ENCODE results near the gene ZNF773.
"Not testable (repeated sequence)": the region's sequence is repeated elsewhere in the genome, so short reads cannot be mapped to it uniquely, and the experiment has no call there.

Gene ZNF773
- total RNA-seq, result 4.3 to 13.2 (median 4.8) reads per million in 3 donors

DNA sequence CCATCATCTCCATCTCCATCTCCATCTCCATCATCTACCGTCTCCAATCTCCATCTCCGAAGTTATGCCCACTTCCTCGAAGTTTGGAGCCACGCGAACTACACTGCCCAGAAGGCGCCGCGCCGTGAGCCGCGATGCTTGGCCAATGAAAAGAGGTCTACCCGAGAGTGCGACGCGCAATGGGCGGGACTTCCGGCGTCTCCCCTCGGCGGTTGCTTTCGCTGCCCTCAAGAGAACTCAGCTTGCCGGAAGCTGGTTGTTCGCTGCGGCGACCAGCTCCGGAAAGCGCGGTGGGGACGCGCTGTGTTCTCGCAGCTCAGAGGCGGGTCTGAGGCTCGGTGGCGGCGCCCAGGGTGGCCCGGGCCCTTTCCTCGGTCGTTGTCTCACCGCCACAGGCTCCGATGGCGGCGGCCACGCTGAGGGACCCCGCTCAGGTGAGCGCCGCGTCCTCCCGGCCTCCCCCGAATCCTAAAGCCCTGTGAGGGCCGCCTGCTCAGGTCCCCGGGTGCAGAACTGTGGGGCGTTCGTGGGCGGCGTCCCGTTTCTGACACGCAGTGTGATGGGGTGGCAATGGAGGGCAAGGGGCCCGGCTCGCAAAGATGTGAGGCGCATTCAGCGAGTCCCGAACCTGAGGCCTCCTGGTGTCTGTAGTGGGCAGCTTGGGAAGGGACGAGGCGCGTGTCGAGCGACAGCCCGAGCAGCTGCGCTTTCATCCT is at the start of gene ZNF773:
Gene ZNF773 (plus strand): TSS at position 259 of the 716 bp plus-strand sequence. CDS start 143 bp downstream, at position 402.
- H3K9me3 ChIP-seq (ENCODE audit: control insufficient read depth, low read length); H3K4me1 ChIP-seq (ENCODE audit: control insufficient read depth, insufficient read depth, low read length, poor library complexity, severe bottlenecking); H3K27me3 ChIP-seq (replicated peaks; ENCODE audit: control insufficient read depth, insufficient read depth, low read length, poor library complexity, severe bottlenecking): not testable (repeated sequence)
- peak within 1 kb of the TSS; percentile 74 for H3K27ac ChIP-seq (ENCODE audit: insufficient read depth, low read length, poor library complexity, severe bottlenecking)
- DNase-seq, result peak; percentile 86 to 89 (median 88)
- peak within 1 kb of the TSS; percentile 61 for H3K4me3 ChIP-seq (ENCODE audit: insufficient read depth, low read depth, low read length, poor library complexity, severe bottlenecking)
- H3K36me3 ChIP-seq (ENCODE audit: control insufficient read depth, insufficient read depth, low read length), result peaks cover 17% of the 10 kb centered on the region

DNA sequence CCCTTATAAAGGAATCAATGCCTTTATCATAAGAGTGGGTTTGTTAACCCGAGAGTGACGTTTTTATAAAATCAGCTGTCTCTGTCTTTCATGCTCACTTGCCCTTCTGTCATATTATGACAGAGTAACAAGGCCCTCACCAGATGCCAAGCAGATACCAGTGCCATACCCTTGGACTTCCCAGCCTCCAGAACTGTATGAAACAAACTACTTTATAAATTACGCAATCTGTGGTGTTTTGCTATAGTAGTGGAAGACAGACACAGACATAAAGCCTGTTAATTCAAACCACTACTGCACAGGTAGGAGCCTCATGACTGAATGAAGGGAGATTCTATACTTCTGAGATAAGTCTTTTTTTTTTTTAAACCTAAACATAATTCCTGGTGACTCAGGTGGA is 47.4 kb upstream of the ZNF773 start:
- H3K4me1 ChIP-seq (ENCODE audit: control insufficient read depth, insufficient read depth, low read length, poor library complexity, severe bottlenecking), result no peaks in the 10 kb centered on the region
- H3K27ac ChIP-seq (ENCODE audit: insufficient read depth, low read length, poor library complexity, severe bottlenecking), result no peak overlapping the region
- H3K9me3 ChIP-seq (ENCODE audit: control insufficient read depth, low read length), result peaks cover 10% of the 10 kb centered on the region
- no peaks in the 10 kb centered on the region for H3K27me3 ChIP-seq (replicated peaks; ENCODE audit: control insufficient read depth, insufficient read depth, low read length, poor library complexity, severe bottlenecking)
- DNase-seq, result no peak
- H3K4me3 ChIP-seq (ENCODE audit: insufficient read depth, low read depth, low read length, poor library complexity, severe bottlenecking), result no peak overlapping the region
- no peaks in the 10 kb centered on the region for H3K36me3 ChIP-seq (ENCODE audit: control insufficient read depth, insufficient read depth, low read length)

DNA sequence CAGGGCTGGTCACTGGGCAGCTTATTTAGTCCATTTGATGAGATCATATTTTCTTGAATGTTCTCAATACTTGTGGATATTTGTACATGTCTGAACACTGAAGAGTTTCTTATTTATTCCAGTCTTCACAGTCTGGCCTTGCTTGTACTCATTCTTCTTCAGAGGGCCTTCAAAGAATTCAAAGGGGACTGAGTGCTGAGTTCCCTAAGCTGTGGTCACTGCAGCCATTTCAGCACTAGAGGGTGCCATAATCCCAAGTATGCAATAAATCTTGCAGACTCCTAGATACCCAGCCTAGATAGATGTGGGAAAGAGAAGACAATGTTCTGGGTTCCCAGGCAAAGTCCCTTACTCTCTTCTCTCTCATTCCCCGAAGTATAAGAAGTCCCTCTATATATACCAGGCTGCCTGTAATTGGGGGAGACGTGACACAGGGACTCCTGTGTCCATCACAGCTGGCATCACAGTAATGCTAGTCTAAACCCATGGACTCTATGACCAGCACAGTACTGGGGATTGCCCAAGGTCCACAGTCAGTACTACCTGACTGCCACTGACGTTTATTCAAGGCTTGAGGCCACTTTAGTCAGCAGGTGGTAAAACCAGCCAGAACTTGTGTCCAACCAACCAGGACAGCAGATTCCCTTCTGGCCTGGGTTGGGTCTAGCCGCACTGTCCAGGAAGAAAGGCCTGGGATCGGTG is 33.9 kb upstream of the ZNF773 start:
- peaks cover 4% of the 10 kb centered on the region for H3K36me3 ChIP-seq (ENCODE audit: control insufficient read depth, insufficient read depth, low read length)
- no peaks in the 10 kb centered on the region for H3K4me1 ChIP-seq (ENCODE audit: control insufficient read depth, insufficient read depth, low read length, poor library complexity, severe bottlenecking)
- H3K27me3 ChIP-seq (replicated peaks; ENCODE audit: control insufficient read depth, insufficient read depth, low read length, poor library complexity, severe bottlenecking), result no peaks in the 10 kb centered on the region
- H3K4me3 ChIP-seq (ENCODE audit: insufficient read depth, low read depth, low read length, poor library complexity, severe bottlenecking), result no peak overlapping the region
- no peak for DNase-seq
- peaks cover 5% of the 10 kb centered on the region for H3K9me3 ChIP-seq (ENCODE audit: control insufficient read depth, low read length)
- H3K27ac ChIP-seq (ENCODE audit: insufficient read depth, low read length, poor library complexity, severe bottlenecking), result no peak overlapping the region

DNA sequence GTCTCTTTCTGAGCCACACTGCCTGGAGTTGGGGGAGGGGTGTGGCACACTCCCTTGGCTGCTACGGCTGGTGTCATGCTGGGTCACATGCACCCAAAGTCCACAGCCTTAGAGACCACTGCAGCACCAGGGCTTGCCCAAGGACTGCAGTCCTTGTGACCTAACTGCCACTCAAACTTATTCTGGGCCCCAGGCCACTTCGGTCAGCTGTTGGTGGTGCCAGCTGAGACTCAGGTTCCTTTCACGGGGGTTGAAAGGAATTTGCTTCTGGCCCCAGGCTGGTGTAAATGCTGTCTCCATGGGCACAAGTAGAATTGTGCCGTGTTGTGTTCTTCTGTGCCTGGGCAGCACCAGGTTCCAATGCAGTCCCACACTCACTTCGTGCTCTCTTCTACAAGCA is 33.2 kb upstream of the ZNF773 start:
- Histone ChIP-seq H3K36me3 (ENCODE audit: control insufficient read depth, insufficient read depth, low read length) (peaks cover 4% of the 10 kb centered on the region), H3K4me3 (ENCODE audit: insufficient read depth, low read depth, low read length, poor library complexity, severe bottlenecking) (no peak overlapping the region), H3K9me3 (ENCODE audit: control insufficient read depth, low read length) (peaks cover 11% of the 10 kb centered on the region)

DNA sequence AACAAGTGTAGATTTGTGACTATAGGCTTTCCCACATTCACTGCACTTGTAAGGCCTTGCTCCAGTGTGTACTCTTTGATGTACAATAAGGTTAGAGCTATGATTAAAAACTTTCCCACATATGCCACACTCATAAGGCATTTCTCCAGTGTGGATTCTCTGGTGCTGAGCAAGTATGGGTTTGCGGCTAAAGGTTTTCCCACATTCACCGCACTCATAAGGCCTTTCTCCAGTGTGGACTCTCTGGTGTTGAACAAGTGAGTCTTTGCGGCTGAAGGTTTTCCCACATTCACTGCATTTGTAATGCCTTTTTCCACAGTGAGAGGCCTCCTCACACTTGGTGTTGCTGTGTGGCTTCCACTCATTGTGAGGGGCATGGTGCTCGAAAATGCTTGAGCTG is 26.1 kb upstream of the ZNF773 start:
- no peak overlapping the region for H3K27ac ChIP-seq (ENCODE audit: insufficient read depth, low read length, poor library complexity, severe bottlenecking)
- H3K27me3 ChIP-seq (replicated peaks; ENCODE audit: control insufficient read depth, insufficient read depth, low read length, poor library complexity, severe bottlenecking), result no peaks in the 10 kb centered on the region
- H3K4me3 ChIP-seq (ENCODE audit: insufficient read depth, low read depth, low read length, poor library complexity, severe bottlenecking), result no peak overlapping the region
- no peaks in the 10 kb centered on the region for H3K4me1 ChIP-seq (ENCODE audit: control insufficient read depth, insufficient read depth, low read length, poor library complexity, severe bottlenecking)
- DNase-seq, result no peak
- H3K36me3 ChIP-seq (ENCODE audit: control insufficient read depth, insufficient read depth, low read length), result peaks cover 18% of the 10 kb centered on the region
- H3K9me3 ChIP-seq (ENCODE audit: control insufficient read depth, low read length), result peaks cover 60% of the 10 kb centered on the region

More for the DNA sequence above, 33.2 kb upstream of the ZNF773 start:
- no peak overlapping the region for H3K27ac ChIP-seq (ENCODE audit: insufficient read depth, low read length, poor library complexity, severe bottlenecking)
- no peaks in the 10 kb centered on the region for H3K27me3 ChIP-seq (replicated peaks; ENCODE audit: control insufficient read depth, insufficient read depth, low read length, poor library complexity, severe bottlenecking)
- H3K4me1 ChIP-seq (ENCODE audit: control insufficient read depth, insufficient read depth, low read length, poor library complexity, severe bottlenecking), result no peaks in the 10 kb centered on the region
- no peak for DNase-seq

DNA sequence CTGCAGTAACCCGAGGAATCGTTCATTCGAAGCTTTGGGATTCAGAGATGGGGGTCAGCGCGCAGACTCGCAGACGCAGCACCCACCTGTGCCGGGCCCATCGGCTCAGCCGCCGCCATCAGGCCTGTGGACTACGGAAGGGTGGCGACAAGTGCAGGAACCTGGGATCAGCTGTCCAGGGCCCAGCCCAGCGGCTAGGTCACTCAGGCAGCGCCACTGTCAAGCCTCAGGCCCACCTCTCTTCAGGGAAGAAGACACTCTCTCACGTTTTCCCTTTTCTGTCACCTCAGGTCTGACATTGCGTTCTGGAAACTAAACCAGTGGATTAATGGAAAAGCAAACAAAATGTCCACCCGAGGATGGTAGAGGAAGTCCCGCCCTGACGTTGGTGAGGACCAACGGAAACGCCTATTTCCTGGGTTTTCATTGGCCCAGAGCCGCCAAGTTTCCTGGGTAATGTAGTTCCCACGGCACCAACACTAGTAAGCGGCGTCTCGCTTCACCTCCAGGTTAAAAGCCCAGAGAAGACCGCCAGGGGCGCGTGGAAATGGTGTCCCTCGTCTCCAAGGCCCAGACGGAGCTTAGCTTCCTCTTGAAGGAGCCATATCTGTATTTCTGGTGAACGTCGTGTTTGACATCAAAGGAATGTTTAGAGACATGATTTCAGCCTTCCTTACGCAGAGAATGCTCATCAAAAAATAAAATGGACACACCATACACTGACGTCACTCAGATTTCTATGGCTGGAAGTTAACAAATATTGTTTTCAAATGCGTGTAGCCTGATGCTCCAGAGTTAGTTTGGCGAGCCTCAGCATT is 22.3 kb upstream of the ZNF773 start, which contains the start of gene ZNF772:
Gene ZNF772 (minus strand): TSS at position 376 of the 818 bp plus-strand sequence. CDS start 257 bp downstream, at position 119.
- Histone ChIP-seq H3K9me3 (ENCODE audit: control insufficient read depth, low read length) (peaks cover 42% of the 10 kb centered on the region), H3K27ac (ENCODE audit: insufficient read depth, low read length, poor library complexity, severe bottlenecking) (peak within 1 kb of the TSS; percentile 67), H3K27me3 (replicated peaks; ENCODE audit: control insufficient read depth, insufficient read depth, low read length, poor library complexity, severe bottlenecking) (no peaks in the 10 kb centered on the region), H3K4me1 (ENCODE audit: control insufficient read depth, insufficient read depth, low read length, poor library complexity, severe bottlenecking) (no peaks in the 10 kb centered on the region), H3K4me3 (ENCODE audit: insufficient read depth, low read depth, low read length, poor library complexity, severe bottlenecking) (peak within 1 kb of the TSS; percentile 79), H3K36me3 (ENCODE audit: control insufficient read depth, insufficient read depth, low read length) (peaks cover 18% of the 10 kb centered on the region)
- peak; percentile 74 to 84 (median 81) for DNase-seq

DNA sequence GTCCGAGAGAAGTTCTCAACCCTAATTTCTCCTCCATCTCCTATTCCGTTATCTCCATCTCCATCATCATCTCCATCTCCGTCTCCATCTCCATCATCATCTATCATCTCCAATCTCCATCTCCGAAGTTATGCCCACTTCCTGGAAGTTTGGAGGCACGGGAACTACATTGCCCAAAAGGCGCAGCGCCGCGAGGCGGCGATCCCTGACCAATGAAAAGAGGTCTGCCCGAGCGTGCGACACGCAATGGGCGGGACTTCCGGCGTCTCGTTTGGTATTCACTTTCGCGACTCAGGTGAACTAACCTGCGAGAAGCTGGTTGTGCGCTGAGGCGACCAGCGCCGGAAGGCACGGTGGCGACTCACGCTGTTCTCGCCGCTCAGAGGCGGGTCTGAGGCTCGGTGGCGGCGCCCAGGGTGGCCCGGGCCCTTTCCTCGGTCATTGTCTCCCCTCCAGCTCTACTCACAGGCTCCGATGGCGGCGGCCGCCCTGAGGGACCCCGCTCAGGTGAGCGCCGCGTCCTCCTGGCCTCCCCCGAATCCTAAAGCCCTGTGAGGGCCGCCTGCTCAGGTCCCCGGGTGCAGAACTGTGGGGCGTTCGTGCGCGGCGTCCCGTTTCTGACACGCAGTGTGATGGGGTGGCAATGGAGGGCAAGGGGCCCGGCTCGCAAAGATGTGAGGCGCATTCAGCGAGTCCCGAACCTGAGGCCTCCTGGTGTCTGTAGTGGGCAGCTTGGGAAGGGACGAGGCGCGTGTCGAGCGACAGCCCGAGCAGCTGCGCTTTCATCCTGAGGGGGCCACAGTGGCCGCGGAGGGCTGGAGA is 12.1 kb upstream of the ZNF773 start, which contains the start of gene ZNF419:
Gene ZNF419 (plus strand): TSS at position 274 of the 822 bp plus-strand sequence. CDS start 201 bp downstream, at position 475.
- peak; percentile 84 to 88 (median 85) for DNase-seq
- Histone ChIP-seq H3K36me3 (ENCODE audit: control insufficient read depth, insufficient read depth, low read length) (peaks cover 25% of the 10 kb centered on the region), H3K4me3 (ENCODE audit: insufficient read depth, low read depth, low read length, poor library complexity, severe bottlenecking) (peak within 1 kb of the TSS; percentile 84), H3K27ac (ENCODE audit: insufficient read depth, low read length, poor library complexity, severe bottlenecking) (peak within 1 kb of the TSS; percentile 72)
- H3K4me1 ChIP-seq (ENCODE audit: control insufficient read depth, insufficient read depth, low read length, poor library complexity, severe bottlenecking); H3K9me3 ChIP-seq (ENCODE audit: control insufficient read depth, low read length); H3K27me3 ChIP-seq (replicated peaks; ENCODE audit: control insufficient read depth, insufficient read depth, low read length, poor library complexity, severe bottlenecking): not testable (repeated sequence)

DNA sequence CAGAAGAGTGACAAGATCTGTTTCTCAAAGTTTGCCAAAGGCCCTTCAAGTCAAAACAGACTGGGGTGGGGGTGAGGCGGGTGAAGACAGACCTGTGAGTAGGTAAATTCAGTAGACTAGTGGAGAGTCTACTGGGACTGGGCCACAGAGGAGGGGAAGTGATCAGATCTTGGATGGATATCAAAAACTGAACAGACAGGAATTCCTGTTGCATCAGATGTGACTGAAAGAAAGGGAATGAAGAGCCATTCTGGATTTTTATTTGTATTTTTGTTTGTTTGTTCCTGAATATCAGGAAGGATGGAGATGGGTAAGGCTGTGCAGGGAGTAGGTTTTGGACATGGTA is 11.5 kb upstream of the ZNF773 start:
- DNase-seq; H3K4me1 ChIP-seq (ENCODE audit: control insufficient read depth, insufficient read depth, low read length, poor library complexity, severe bottlenecking); H3K27me3 ChIP-seq (replicated peaks; ENCODE audit: control insufficient read depth, insufficient read depth, low read length, poor library complexity, severe bottlenecking); H3K4me3 ChIP-seq (ENCODE audit: insufficient read depth, low read depth, low read length, poor library complexity, severe bottlenecking); H3K27ac ChIP-seq (ENCODE audit: insufficient read depth, low read length, poor library complexity, severe bottlenecking); H3K9me3 ChIP-seq (ENCODE audit: control insufficient read depth, low read length): not testable (repeated sequence)
- peaks cover 30% of the 10 kb centered on the region for H3K36me3 ChIP-seq (ENCODE audit: control insufficient read depth, insufficient read depth, low read length)

DNA sequence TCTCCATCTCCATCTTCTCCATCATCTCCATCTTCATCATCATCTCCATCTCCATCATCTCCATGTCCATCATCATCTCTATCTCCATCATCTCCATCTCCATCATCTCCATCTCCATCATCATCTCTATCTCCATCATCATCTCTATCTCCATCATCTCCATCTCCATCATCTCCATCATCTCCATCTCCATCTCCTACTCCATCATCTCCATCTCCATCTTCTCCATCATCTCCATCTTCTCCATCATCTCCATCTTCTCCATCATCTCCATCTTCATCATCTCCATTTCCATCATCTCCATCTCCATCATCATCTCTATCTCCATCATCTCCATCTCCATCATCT is 432 bp upstream of the ZNF773 start:
- not testable (repeated sequence) for H3K27ac ChIP-seq (ENCODE audit: insufficient read depth, low read length, poor library complexity, severe bottlenecking); DNase-seq

More for the DNA sequence above, 432 bp upstream of the ZNF773 start:
- H3K9me3 ChIP-seq (ENCODE audit: control insufficient read depth, low read length); H3K4me1 ChIP-seq (ENCODE audit: control insufficient read depth, insufficient read depth, low read length, poor library complexity, severe bottlenecking); H3K27me3 ChIP-seq (replicated peaks; ENCODE audit: control insufficient read depth, insufficient read depth, low read length, poor library complexity, severe bottlenecking): not testable (repeated sequence)
- peak overlapping the region; percentile 61 for H3K4me3 ChIP-seq (ENCODE audit: insufficient read depth, low read depth, low read length, poor library complexity, severe bottlenecking)
- peaks cover 14% of the 10 kb centered on the region for H3K36me3 ChIP-seq (ENCODE audit: control insufficient read depth, insufficient read depth, low read length)
